ENCODE measurements around the gene OST4.

Gene OST4

GRCh38 chr2:27059141-27059820 is 12.2 kb downstream of the OST4 start:
- no peak overlapping the region for H3K4me3 ChIP-seq (ENCODE audit: low read depth, low read length)
- ChIA-PET POLR2A (interaction anchor here (0.6 to 2.4 kb wide), 4 partner anchors 9 to 104 kb away, joined by 3 to 14 read pairs (median 4); partner anchors contain the start of gene OST4), CTCF (interaction anchor here (1.2 to 1.3 kb wide), 2 partner anchors 9 to 19 kb away, joined by 3 to 7 read pairs; partner anchors contain the start of gene EMILIN1)
- no peak for TF ChIP-seq CTCF (IDR thresholded peaks at IDR 0.05; ENCODE audit: insufficient read depth, low read length, missing control alignments)
- no peak for DNase-seq (ENCODE audit: low read depth, low spot score)

- H3K4me3 ChIP-seq (ENCODE audit: low read depth, low read length), result no peak overlapping the region
- no peak for DNase-seq (ENCODE audit: low read depth, low spot score)
- TF ChIP-seq CTCF (IDR thresholded peaks at IDR 0.05; ENCODE audit: insufficient read depth, low read length, missing control alignments), result no peak
- ChIA-PET CTCF (interaction anchor here (1.3 kb wide), 1 partner anchor 10 kb away, joined by 7 read pairs; no protein-coding TSS in a partner anchor), POLR2A (interaction anchor here (0.5 to 2.4 kb wide), 4 partner anchors 7 to 126 kb away, joined by 3 to 14 read pairs (median 8); partner anchors contain the start of gene OST4)
Observed at GRCh38 chr2:27058210-27058609, 13.2 kb downstream of the OST4 start.

- ChIA-PET CTCF (interaction anchor here (0.6 to 2.0 kb wide), 5 partner anchors 15 to 263 kb away, joined by 3 to 9 read pairs (median 3); no protein-coding TSS in a partner anchor), POLR2A (interaction anchor here (1.7 to 3.4 kb wide), 3 partner anchors 8 to 14 kb away, joined by 6 to 16 read pairs (median 10); partner anchors contain the start of gene OST4)
- TF ChIP-seq CTCF (IDR thresholded peaks at IDR 0.05; ENCODE audit: insufficient read depth, low read length, missing control alignments), result no peak
- H3K4me3 ChIP-seq (ENCODE audit: low read depth, low read length), result no peak overlapping the region
- DNase-seq (ENCODE audit: low read depth, low spot score), result no peak
Observed at GRCh38 chr2:27057184-27057583, 14.3 kb downstream of the OST4 start.

GRCh38 chr2:27054721-27055120 is 16.7 kb downstream of the OST4 start:
- CTCF ChIA-PET, result interaction anchor here (0.7 to 1.8 kb wide), 5 partner anchors 16 to 93 kb away, joined by 3 to 7 read pairs (median 4); partner anchors contain the start of gene OST4
- DNase-seq (ENCODE audit: low read depth, low spot score), result no peak
- no peak overlapping the region for H3K4me3 ChIP-seq (ENCODE audit: low read depth, low read length)
- TF ChIP-seq CTCF (IDR thresholded peaks at IDR 0.05; ENCODE audit: insufficient read depth, low read length, missing control alignments), result no peak
- POLR2A ChIA-PET, result interaction anchor here (1.6 to 3.4 kb wide), 2 partner anchors 9 to 17 kb away, joined by 6 to 16 read pairs; partner anchors contain the start of gene OST4

GRCh38 chr2:27053776-27054175 is 17.7 kb downstream of the OST4 start:
- CTCF ChIA-PET, result interaction anchor here (1.5 to 1.8 kb wide), 2 partner anchors 17 to 92 kb away, joined by 4 to 7 read pairs; partner anchors contain the start of gene OST4
- DNase-seq (ENCODE audit: low read depth, low spot score), result no peak

More at GRCh38 chr2:27053776-27054175, 17.7 kb downstream of the OST4 start:
- H3K4me3 ChIP-seq (ENCODE audit: low read depth, low read length), result no peak overlapping the region
- POLR2A ChIA-PET, result interaction anchor here (1.0 to 3.4 kb wide), 3 partner anchors 10 to 18 kb away, joined by 3 to 16 read pairs (median 6); partner anchors contain the start of gene OST4
- no peak for TF ChIP-seq CTCF (IDR thresholded peaks at IDR 0.05; ENCODE audit: insufficient read depth, low read length, missing control alignments)
